DMS53 (cell line): Measurements from ENCODE around the gene TENT4B.
A peak's percentile ranks its signal among the peaks of the same experiment; 100 is the strongest.
"Not testable (repeated sequence)": the region's sequence is repeated elsewhere in the genome, so short reads cannot be mapped to it uniquely, and the experiment has no call there.

Source experiments
- DNase-seq: peaks from one replicate; lab custom pipeline; 2025; lab: John Stamatoyannopoulos, UW

TENT4B gene

GRCh38 chr16:50234771-50235556, 81.9 kb downstream of the TENT4B start:
- peak; percentile 14 for DNase-seq

- no peak for DNase-seq
Observed at GRCh38 chr16:50235581-50235980, 82.5 kb downstream of the TENT4B start.

DNA sequence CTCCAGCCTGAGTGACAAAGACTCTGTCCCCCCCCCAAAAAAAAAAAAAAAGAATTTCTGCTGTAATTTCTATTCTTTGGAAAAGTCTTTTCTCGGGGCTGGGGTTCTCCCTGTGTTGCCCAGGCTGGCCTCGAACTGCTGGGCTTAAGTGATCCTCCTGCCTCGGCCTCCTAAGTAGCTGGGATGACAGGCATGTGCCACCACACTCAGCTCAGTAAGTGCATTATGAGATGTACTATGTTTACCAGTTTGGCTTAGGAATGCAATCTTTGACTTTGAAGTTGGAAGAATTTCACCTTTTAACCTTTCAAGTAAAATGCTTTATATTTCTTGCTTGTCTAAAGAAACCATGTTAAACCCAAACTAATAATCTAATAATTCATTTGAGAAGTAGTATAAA, 85.2 kb downstream of the TENT4B start:
- no peak for DNase-seq

- DNase-seq = no peak
Observed at GRCh38 chr16:50238868-50239301, 85.8 kb downstream of the TENT4B start.

- DNase-seq = not testable (repeated sequence)
Observed at GRCh38 chr16:50243024-50243423, 89.9 kb downstream of the TENT4B start.

GRCh38 chr16:50244140-50244503, 91.0 kb downstream of the TENT4B start:
- peak; percentile 40 for DNase-seq

DNA sequence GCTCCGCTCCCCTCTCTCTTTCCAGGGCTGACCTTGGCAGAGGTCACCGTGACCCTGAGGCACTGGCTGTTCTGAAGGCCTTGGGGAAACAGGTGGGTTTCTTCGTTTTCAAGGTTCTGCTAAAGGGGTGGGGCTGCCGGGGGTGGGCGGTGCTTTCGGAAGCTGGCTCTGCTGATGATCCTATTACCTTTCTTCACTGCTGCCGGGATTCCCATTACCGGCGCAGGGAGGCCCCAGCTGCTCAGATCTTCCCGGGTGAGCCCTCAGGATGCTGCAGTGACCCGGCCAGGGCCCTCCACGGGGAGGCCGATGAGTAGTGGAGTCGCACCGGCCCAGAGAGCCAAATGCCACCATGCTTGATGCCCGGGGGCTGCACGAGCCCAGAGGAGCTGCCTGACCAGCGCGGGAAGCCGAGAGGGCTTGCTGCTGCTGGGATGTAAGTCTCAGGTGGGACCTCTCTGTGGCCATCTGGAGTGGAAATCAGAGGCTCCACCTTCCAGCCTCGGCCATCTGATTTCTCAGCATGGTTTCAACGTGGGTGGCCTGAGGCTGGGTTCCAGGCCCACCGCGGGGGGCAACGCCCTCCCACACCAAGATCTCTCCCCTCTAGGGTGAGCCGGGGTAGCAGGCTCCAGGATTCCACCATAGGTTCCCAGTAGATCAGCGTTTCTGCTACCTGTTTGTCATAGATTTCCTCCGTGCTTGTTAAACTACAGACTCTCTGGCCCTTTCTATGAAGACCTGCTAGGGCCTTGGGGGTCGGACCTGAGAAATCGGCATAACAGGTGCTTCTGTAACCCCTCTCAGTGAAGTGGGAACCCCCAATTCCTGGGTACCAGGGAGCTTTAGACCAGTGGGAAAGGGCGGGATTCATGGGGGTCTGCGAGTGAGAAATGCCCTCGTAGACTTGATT, 91.7 kb downstream of the TENT4B start:
- DNase-seq = peak; percentile 66

- peak; percentile 75 for DNase-seq
Observed at GRCh38 chr16:50245417-50246298, 92.6 kb downstream of the TENT4B start.

- DNase-seq = peak; percentile 47
Observed at GRCh38 chr16:50246299-50247122, 93.4 kb downstream of the TENT4B start.

GRCh38 chr16:50247123-50247905, 94.2 kb downstream of the TENT4B start:
- no peak for DNase-seq

DNA sequence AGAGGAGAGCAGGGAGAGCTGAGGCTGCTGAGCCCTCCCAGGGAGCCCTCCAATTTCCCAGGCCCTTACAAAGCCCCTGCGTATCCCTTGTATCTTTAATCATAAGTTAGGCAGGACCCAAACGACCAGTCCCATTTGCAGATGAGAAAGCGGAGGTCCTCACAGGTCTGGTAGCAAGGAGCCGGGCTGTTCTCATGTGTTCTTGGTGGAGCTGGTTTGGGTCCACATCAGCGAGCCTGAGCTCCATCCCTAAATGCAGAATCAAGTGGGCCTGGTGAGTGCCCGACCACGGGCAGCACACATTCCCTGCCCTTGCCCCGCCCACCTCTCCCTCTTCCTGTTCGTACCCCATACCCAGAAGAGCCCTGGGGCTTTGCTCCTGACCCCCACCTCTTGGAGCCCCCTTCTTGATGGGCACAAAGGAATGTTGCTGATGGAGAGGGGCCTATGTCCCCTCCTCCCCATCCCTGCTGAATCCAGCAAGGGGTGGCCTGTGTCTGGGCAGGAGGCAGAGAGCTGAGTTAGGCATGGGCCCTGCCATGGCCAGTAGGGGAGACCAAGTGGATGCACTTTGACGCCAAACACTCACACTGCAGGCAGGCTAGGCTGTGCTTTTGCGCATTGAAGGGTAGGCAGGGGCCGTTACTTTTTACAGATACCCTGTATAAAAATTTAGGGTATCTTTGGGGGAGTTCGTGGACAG, 95.0 kb downstream of the TENT4B start:
- no peak for DNase-seq

DNA sequence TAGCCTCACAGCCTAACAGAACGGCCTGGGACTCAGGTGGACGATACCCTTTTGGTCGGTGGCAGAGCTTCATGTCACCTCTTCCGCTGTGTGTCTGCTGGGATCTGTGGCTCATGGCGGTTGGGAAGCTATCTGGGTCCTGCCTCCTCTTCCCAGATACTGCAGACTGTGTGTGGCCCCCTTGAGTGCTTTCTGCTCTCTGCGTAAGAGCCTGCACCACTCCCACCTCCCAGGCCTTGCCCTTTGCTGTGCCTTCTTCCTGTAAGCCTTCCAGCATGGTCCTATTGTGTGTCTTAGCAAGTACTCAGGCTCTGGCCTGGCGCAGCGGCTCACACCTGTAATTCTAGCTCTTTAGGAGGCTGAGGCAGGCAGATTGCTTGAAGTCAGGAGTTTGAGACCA, 95.7 kb downstream of the TENT4B start:
- no peak for DNase-seq

- no peak for DNase-seq
Observed at GRCh38 chr16:50251375-50252081, 98.4 kb downstream of the TENT4B start.

GRCh38 chr16:50252082-50252611, 99.0 kb downstream of the TENT4B start:
- DNase-seq = no peak

GRCh38 chr16:50252874-50253513, 99.9 kb downstream of the TENT4B start:
- DNase-seq = no peak

GRCh38 chr16:50253514-50253910, 100.4 kb downstream of the TENT4B start:
- DNase-seq = no peak

DNA sequence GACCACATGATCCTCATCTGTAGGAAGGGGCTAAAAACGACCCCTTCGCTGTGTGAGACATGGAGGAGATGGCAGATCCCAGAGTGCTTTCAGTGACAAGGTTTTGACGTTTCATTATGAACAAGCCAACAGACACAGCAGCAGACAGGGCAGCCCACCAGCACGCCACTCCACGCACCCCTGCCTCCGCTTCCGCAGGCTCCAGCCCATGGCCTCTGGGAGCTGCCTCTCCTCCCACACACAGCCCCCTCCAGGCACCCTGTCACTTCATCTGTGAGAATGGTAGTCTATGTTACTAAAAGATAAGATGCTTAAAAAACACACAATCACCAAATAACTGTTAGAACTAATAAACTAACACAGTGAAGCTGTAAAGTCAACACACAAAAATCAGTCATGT, 101.0 kb downstream of the TENT4B start:
- no peak for DNase-seq

GRCh38 chr16:50255538-50255937, 102.4 kb downstream of the TENT4B start:
- DNase-seq = no peak
